Stimulated activated CD4-positive, alpha-beta T cell treated with anti-CD3 and anti-CD28 coated beads, Interleukin-1b, Interleukin-23, amount 100 ng/mL, for 1 hour (primary cell): ENCODE data around the gene MEMO1.
"Not testable (repeated sequence)": the region's sequence is repeated elsewhere in the genome, so short reads cannot be mapped to it uniquely, and the experiment has no call there.

Experiments
- DNase-seq, 2 donors: peaks; one replicate each; pipeline ENCODE4 v3.0.0-alpha.2; 2020; ENCODE audit warnings: low read depth in 2 of 2

The MEMO1 gene

GRCh38 chr2:32010670-32011484, at the start of gene MEMO1:
Gene MEMO1, minus strand, starts transcription at chr2:32011008. Its CDS starts 761 bp downstream, at chr2:32010247.
- peak; percentile 77 to 88 for DNase-seq

- no peak for DNase-seq
Observed at GRCh38 chr2:32060266-32060665, 49.5 kb upstream of the MEMO1 start.

- no peak for DNase-seq
Observed at GRCh38 chr2:32058130-32058529, 47.3 kb upstream of the MEMO1 start.

GRCh38 chr2:32054583-32054982, 43.8 kb upstream of the MEMO1 start:
- DNase-seq = not testable (repeated sequence)

- no peak for DNase-seq
Observed at GRCh38 chr2:32051836-32052439, 41.1 kb upstream of the MEMO1 start.

GRCh38 chr2:32043561-32043960, 32.8 kb upstream of the MEMO1 start:
- no peak for DNase-seq

- peak; percentile 68 to 77 for DNase-seq
Observed at GRCh38 chr2:32039447-32040219, 28.8 kb upstream of the MEMO1 start, which contains the start of gene DPY30. Gene DPY30, minus strand, starts transcription at chr2:32039805. Its CDS starts 349 bp downstream, at chr2:32039456.

- not testable (repeated sequence) for DNase-seq
Observed at GRCh38 chr2:32034198-32034887, 23.5 kb upstream of the MEMO1 start.

GRCh38 chr2:32018789-32019482, 8.1 kb upstream of the MEMO1 start:
- not testable (repeated sequence) for DNase-seq

GRCh38 chr2:32012872-32013271, 2.1 kb upstream of the MEMO1 start:
- DNase-seq = no peak

GRCh38 chr2:32011485-32011960, 715 bp upstream of the MEMO1 start:
- DNase-seq = no peak

GRCh38 chr2:32010280-32010669, 533 bp downstream of the MEMO1 start:
- DNase-seq = peak in 1 of 2 donors; percentile 25

GRCh38 chr2:32009516-32010256, 1.1 kb downstream of the MEMO1 start:
- DNase-seq = peak in 1 of 2 donors; percentile 19

GRCh38 chr2:32008805-32009515, 1.8 kb downstream of the MEMO1 start:
- DNase-seq = no peak

- DNase-seq = no peak
Observed at GRCh38 chr2:32007121-32007391, 3.8 kb downstream of the MEMO1 start.

- no peak for DNase-seq
Observed at GRCh38 chr2:32005371-32005976, 5.3 kb downstream of the MEMO1 start.

GRCh38 chr2:32003791-32004190, 7.0 kb downstream of the MEMO1 start:
- DNase-seq = no peak

GRCh38 chr2:32002406-32002805, 8.4 kb downstream of the MEMO1 start:
- no peak for DNase-seq

GRCh38 chr2:31999438-31999837, 11.4 kb downstream of the MEMO1 start:
- DNase-seq = no peak
